Panc1 (cell line): ENCODE data around the gene SYNE1.

Experiments used
- POLR2AphosphoS5 ChIP-seq: IDR thresholded peaks from 2 replicates; pipeline ENCODE4 v1.6.1; 2012; ENCODE audit warnings: mild to moderate bottlenecking, low read depth, low read length, moderate library complexity
- SIN3A ChIP-seq: IDR thresholded peaks from 2 replicates; pipeline ENCODE4 v1.6.1; 2012; ENCODE audit warnings: low read depth, mild to moderate bottlenecking, low read length, moderate library complexity, borderline replicate concordance; ENCODE audit not compliant: insufficient read depth
- TCF7L2 ChIP-seq: IDR thresholded peaks from 2 replicates; pipeline ENCODE4 v1.6.1; 2011; ENCODE audit warnings: mild to moderate bottlenecking, low read depth, low read length, inconsistent platforms
- TF ChIP-seq, protein P1 (sequence below), 2 experiments: IDR thresholded peaks; 2 replicates each; pipeline ENCODE4 v1.6.1; 2011 to 2012; ENCODE audit warnings: low read depth in 2 of 2, control low read depth in 1 of 2, low read length in 1 of 2, mild to moderate bottlenecking in 1 of 2, moderate library complexity in 1 of 2; ENCODE audit not compliant: insufficient read depth in 1 of 2
- TF ChIP-seq, protein P2 (sequence below): fragments of 450-650 bp; IDR thresholded peaks from 2 replicates; pipeline ENCODE4 v1.5.1; 2017; ENCODE audit warnings: mild to moderate bottlenecking

DNA sequence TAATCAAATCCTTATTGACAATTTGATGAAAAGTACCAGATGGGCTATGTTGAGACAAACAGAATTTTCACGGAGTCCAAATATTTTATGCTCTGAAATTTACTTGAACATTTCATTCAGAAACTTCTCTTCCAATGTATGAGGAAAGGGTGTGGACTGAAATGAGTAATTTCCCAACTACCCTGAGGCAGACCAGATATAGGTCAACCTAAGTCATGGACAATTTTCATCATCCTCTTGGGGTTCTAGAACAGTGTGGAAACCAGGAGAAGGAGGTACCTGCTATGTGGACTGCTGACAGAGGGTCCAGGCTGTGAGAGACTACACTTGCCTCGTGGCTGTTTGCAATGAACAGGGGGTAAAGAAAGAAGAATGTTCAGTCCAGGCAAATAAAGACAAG lies 506.7 kb downstream of the SYNE1 start:
- TF ChIP-seq, protein P1, sequence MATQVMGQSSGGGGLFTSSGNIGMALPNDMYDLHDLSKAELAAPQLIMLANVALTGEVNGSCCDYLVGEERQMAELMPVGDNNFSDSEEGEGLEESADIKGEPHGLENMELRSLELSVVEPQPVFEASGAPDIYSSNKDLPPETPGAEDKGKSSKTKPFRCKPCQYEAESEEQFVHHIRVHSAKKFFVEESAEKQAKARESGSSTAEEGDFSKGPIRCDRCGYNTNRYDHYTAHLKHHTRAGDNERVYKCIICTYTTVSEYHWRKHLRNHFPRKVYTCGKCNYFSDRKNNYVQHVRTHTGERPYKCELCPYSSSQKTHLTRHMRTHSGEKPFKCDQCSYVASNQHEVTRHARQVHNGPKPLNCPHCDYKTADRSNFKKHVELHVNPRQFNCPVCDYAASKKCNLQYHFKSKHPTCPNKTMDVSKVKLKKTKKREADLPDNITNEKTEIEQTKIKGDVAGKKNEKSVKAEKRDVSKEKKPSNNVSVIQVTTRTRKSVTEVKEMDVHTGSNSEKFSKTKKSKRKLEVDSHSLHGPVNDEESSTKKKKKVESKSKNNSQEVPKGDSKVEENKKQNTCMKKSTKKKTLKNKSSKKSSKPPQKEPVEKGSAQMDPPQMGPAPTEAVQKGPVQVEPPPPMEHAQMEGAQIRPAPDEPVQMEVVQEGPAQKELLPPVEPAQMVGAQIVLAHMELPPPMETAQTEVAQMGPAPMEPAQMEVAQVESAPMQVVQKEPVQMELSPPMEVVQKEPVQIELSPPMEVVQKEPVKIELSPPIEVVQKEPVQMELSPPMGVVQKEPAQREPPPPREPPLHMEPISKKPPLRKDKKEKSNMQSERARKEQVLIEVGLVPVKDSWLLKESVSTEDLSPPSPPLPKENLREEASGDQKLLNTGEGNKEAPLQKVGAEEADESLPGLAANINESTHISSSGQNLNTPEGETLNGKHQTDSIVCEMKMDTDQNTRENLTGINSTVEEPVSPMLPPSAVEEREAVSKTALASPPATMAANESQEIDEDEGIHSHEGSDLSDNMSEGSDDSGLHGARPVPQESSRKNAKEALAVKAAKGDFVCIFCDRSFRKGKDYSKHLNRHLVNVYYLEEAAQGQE (IDR thresholded peaks at IDR 0.05; ENCODE audit: insufficient read depth in 1 of 2, low read depth in 2 of 2, low read length in 1 of 2) = no peak
- TF ChIP-seq, protein P2, sequence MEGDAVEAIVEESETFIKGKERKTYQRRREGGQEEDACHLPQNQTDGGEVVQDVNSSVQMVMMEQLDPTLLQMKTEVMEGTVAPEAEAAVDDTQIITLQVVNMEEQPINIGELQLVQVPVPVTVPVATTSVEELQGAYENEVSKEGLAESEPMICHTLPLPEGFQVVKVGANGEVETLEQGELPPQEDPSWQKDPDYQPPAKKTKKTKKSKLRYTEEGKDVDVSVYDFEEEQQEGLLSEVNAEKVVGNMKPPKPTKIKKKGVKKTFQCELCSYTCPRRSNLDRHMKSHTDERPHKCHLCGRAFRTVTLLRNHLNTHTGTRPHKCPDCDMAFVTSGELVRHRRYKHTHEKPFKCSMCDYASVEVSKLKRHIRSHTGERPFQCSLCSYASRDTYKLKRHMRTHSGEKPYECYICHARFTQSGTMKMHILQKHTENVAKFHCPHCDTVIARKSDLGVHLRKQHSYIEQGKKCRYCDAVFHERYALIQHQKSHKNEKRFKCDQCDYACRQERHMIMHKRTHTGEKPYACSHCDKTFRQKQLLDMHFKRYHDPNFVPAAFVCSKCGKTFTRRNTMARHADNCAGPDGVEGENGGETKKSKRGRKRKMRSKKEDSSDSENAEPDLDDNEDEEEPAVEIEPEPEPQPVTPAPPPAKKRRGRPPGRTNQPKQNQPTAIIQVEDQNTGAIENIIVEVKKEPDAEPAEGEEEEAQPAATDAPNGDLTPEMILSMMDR = no peak
- TF ChIP-seq POLR2AphosphoS5 (no peak), SIN3A (no peak), TCF7L2 (no peak)
